Lower leg skin (tissue), 4 donors: ENCODE results near the gene DMBT1. TPM values are rescaled to one million over a fixed set of nuclear protein-coding genes. Genes with fewer than 3 reads are reported as not detected.

Experiments
- DNase-seq, 2 donors: peaks; one replicate each; pipeline ENCODE4 v3.0.0-alpha.2; 2019; ENCODE audit warnings: low spot score in 2 of 2
- H3K4me3 ChIP-seq: fragments of 200-600 bp; sonication (generic); 2 replicates; pipeline ENCODE4 v1.5.1; 2017; ENCODE audit warnings: mild to moderate bottlenecking, low read depth; ENCODE audit not compliant: poor library complexity, severe bottlenecking
- CTCF ChIP-seq, 3 donors: fragments of 450-650 bp; IDR thresholded peaks; one replicate each; pipeline ENCODE4 v1.5.1; 2016; ENCODE audit warnings: antibody characterized with exemption in 3 of 3, mild to moderate bottlenecking in 3 of 3, moderate library complexity in 2 of 3
- POLR2A ChIP-seq, 2 donors: fragments of 450-650 bp; IDR thresholded peaks; one replicate each; pipeline ENCODE4 v1.6.1; 2016 to 2017; ENCODE audit warnings: antibody characterized with exemption in 2 of 2, mild to moderate bottlenecking in 1 of 2, moderate library complexity in 1 of 2
- WGBS, 2 donors: methylation state at CpG; one replicate each; pipeline ENCODE4 v1.1.5; 2018; 5-methylcytosine and 5-hydroxymethylcytosine counted together
- intact Hi-C: fragments of 100-400 bp; cut with DNase I; formaldehyde crosslinking; loops from one replicate; pipeline ENCODE4 v1.15.0; 2023; ENCODE audit warnings: low total_unique reads
- total RNA-seq, 4 donors: library from RNA; depleted of rRNA; stranded (reverse); fragments of >200 nt; gene quantifications; one replicate each; pipeline ENCODE4 v1.1.0, GENCODE V29; 2016

DMBT1 gene
- total RNA-seq, 4 donors from 2014 or later: 0.04 to 0.29 (median 0.26) TPM; not detected in 1

GRCh38 chr10:122689146-122689820 lies 128.7 kb downstream of the DMBT1 start:
- no peak overlapping the region for H3K4me3 ChIP-seq
- TF ChIP-seq CTCF (IDR thresholded peaks at IDR 0.05): no peak
- TF ChIP-seq POLR2A (IDR thresholded peaks at IDR 0.05): no peak
- 60 to 66% methylated on average over 6 of the region's 6 CpGs for WGBS, 2 donors
- no peak for DNase-seq
- intact Hi-C loops: no loop called here

- intact Hi-C loops: no loop called here
- WGBS, 2 donors: 83% methylated on average over 5 of the region's 5 CpGs
These were observed 132.2 kb downstream of the DMBT1 start for GRCh38 chr10:122692744-122693143.

More at GRCh38 chr10:122692744-122693143, 132.2 kb downstream of the DMBT1 start:
- H3K4me3 ChIP-seq: no peak overlapping the region
- DNase-seq: no peak
- TF ChIP-seq POLR2A (IDR thresholded peaks at IDR 0.05) (no peak), CTCF (IDR thresholded peaks at IDR 0.05) (no peak)

Other genes with a start within 250 kb of the DMBT1 start
- gene PLEKHA1, start 186.0 kb upstream of the DMBT1 start, total RNA-seq: 100 to 1,000 TPM in 2 of 4 donors, 10 to 100 TPM in 2; 83.6 to 116 (median 105) TPM
- not detected for gene ARMS2, start 106.1 kb upstream of the DMBT1 start, total RNA-seq
- gene HTRA1, start 99.2 kb upstream of the DMBT1 start, total RNA-seq: 100 to 1,000 TPM in 1 of 4 donors, 10 to 100 TPM in 3; 71.0 to 113 (median 84.1) TPM
- gene C10orf120, start 139.1 kb downstream of the DMBT1 start, total RNA-seq: not detected